H1 (cell line): Measurements from ENCODE around the gene RNF39. TPM values are rescaled to one million over a fixed set of nuclear protein-coding genes. Genes with fewer than 3 reads are reported as not detected.

Experiments
- CHD2 ChIP-seq: IDR thresholded peaks from 2 replicates; pipeline ENCODE4 v1.6.1; 2012; ENCODE audit warnings: low read length, improper control_type of control experiment
- CREB1 ChIP-seq: IDR thresholded peaks from 2 replicates; pipeline ENCODE4 v1.6.1; 2012; ENCODE audit warnings: inconsistent platforms
- CTBP2 ChIP-seq: IDR thresholded peaks from 2 replicates; pipeline ENCODE4 v1.7.0; 2011; ENCODE audit warnings: borderline replicate concordance, mild to moderate bottlenecking, moderate library complexity, mixed read lengths, low read length; ENCODE audit not compliant: insufficient read depth, insufficient read length
- EP300 ChIP-seq, 2 experiments: IDR thresholded peaks; 1 replicate in 1 of 2; 2 replicates in 1 of 2; pipeline ENCODE4 v1.6.1; 2011 to 2012; ENCODE audit warnings: low read depth in 2 of 2, low read length in 2 of 2, mild to moderate bottlenecking in 2 of 2, borderline replicate concordance in 1 of 2, inconsistent platforms in 1 of 2, moderate library complexity in 1 of 2
- HDAC2 ChIP-seq, 2 experiments: fragments of 300-600 bp in 1 of 2; sonication (generic) in 1 of 2; IDR thresholded peaks; 2 replicates each; pipeline ENCODE4 v1.6.1; 2011 to 2012; ENCODE audit warnings: low read depth in 2 of 2, low read length in 2 of 2, mild to moderate bottlenecking in 2 of 2, moderate library complexity in 2 of 2, borderline replicate concordance in 1 of 2, inconsistent platforms in 1 of 2
- JUND ChIP-seq: IDR thresholded peaks from 2 replicates; pipeline ENCODE4 v1.6.1; 2011; ENCODE audit warnings: mild to moderate bottlenecking, improper control_type of control experiment, low read length
- KDM4A ChIP-seq: IDR thresholded peaks from one replicate; pipeline ENCODE4 v1.7.1; 2012; ENCODE audit warnings: low read depth, mild to moderate bottlenecking, moderate library complexity, low read length, inconsistent platforms; ENCODE audit not compliant: severe bottlenecking
- POLR2AphosphoS5 ChIP-seq: IDR thresholded peaks from 2 replicates; pipeline ENCODE4 v1.6.1; 2011; ENCODE audit warnings: low read depth, low read length
- RXRA ChIP-seq: IDR thresholded peaks from 2 replicates; pipeline ENCODE4 v1.6.1; 2011; ENCODE audit warnings: low read depth, mild to moderate bottlenecking, low read length, moderate library complexity; ENCODE audit not compliant: insufficient read depth
- SIX5 ChIP-seq: IDR thresholded peaks from 2 replicates; pipeline ENCODE4 v1.6.1; 2011; ENCODE audit warnings: mild to moderate bottlenecking, low read depth, low read length
- SRF ChIP-seq: IDR thresholded peaks from 2 replicates; pipeline ENCODE4 v1.6.1; 2011; ENCODE audit warnings: mild to moderate bottlenecking, low read depth, low read length, moderate library complexity
- YY1 ChIP-seq: IDR thresholded peaks from 2 replicates; pipeline ENCODE4 v1.6.1; 2011; ENCODE audit warnings: low read depth, mild to moderate bottlenecking, low read length
- polyA plus RNA-seq, 7 experiments: library from polyadenylated mRNA; depleted of rRNA in 3 of 7; stranded (reverse) in 5 of 7; unstranded in 2 of 7; fragments of >200 nt in 5 of 7; fragments of 200-250 nt in 2 of 7; gene quantifications; 1 replicate in 5 of 7; 2 replicates in 1 of 7; 4 replicates in 1 of 7; pipeline versions ENCODE4 v1.2.1 to v1.2.3, GENCODE V29; 2011 to 2013; ENCODE audit warnings: missing spikeins in 2 of 7, mixed read lengths in 2 of 7
- total RNA-seq: library from RNA; stranded (reverse); fragmentation: NEBNext Ultra II Directional; extraction: Animal tissue kit (Norgen Biotek cat#: 25700); gene quantifications from 2 replicates; pipeline ENCODE4 v1.2.1, GENCODE V29; 2021
- TF ChIP-seq, protein P1 (sequence below): IDR thresholded peaks from 2 replicates; pipeline ENCODE4 v1.6.1; 2012; ENCODE audit warnings: low read length, inconsistent platforms
- TF ChIP-seq, protein P2 (sequence below): IDR thresholded peaks from 2 replicates; pipeline ENCODE4 v1.6.1; 2012; ENCODE audit warnings: inconsistent platforms

RNF39 gene
- total and polyA plus RNA-seq, 2 of the 8 experiments (the other 6 are each of a cell fraction or from before 2014, with no cell fraction given), result 1.4 to 2.3 TPM

DNA sequence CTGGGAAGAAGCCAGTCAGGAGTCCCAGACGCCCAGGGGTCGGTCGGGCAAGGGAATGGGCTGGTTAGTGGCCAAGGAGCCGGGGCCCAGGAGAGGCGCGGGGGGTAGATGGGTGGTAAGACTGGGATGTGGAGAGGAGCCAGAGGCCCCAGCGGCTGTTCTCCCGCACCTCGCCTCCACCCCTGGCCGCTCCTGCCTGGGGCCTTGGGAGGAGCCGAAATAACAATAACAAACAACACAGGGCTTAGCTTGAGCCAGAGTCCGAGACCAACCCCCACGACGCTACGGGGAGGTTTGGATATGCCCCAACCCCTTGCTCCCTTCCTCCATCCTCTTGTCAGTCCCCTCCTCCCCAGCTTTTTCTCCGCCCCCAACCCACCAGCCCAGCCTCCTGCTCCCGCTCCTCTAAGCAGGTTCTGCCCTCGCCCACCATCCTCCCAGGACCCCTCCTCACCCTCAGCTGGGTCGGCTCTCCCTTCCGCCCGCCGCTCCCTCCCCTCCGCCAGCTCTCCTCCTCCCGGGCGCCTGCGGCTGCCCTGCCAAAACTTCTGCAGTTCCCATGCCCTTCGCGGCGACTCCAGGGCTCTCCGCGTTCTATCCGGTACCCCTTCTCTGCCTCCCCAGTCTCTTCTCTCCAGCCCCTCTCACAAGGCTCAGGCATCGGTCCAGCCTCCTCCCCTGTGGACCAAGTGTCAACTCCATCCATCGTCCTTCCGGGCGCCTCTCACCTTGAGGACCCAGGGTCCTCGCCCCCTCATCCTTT, 1.1 kb downstream of the RNF39 start (continued):
- TF ChIP-seq, protein P1, sequence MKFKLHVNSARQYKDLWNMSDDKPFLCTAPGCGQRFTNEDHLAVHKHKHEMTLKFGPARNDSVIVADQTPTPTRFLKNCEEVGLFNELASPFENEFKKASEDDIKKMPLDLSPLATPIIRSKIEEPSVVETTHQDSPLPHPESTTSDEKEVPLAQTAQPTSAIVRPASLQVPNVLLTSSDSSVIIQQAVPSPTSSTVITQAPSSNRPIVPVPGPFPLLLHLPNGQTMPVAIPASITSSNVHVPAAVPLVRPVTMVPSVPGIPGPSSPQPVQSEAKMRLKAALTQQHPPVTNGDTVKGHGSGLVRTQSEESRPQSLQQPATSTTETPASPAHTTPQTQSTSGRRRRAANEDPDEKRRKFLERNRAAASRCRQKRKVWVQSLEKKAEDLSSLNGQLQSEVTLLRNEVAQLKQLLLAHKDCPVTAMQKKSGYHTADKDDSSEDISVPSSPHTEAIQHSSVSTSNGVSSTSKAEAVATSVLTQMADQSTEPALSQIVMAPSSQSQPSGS, result no peak
- TF ChIP-seq JUND (no peak), SRF (no peak), CREB1 (no peak), HDAC2 (IDR thresholded peaks at IDR 0.05; ENCODE audit: borderline replicate concordance in 1 of 2, low read depth in 2 of 2, low read length in 2 of 2) (0 out of 4 replicates have a peak, but pooled peaks of 1 of the 2 experiments have one; percentile 1), KDM4A (peak; percentile 79), CHD2 (no peak), SIX5 (no peak), EP300 (IDR thresholded peaks at IDR 0.05; ENCODE audit: borderline replicate concordance in 1 of 2, low read depth in 2 of 2, low read length in 2 of 2) (peak in 1 of 2 experiments; percentile 42; a peak in 1 of 3 replicates), POLR2AphosphoS5 (no peak), CTBP2 (peak; percentile 69), RXRA (no peak), YY1 (peak; percentile 20; the same call in 1 of the 2 replicates)
- TF ChIP-seq, protein P2, sequence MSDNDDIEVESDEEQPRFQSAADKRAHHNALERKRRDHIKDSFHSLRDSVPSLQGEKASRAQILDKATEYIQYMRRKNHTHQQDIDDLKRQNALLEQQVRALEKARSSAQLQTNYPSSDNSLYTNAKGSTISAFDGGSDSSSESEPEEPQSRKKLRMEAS, result peak; percentile 40; the same call in 1 of the 2 replicates
- TF ChIP-seq, all 59 proteins: peak for 9
